H1 (cell line): ENCODE data around the gene TPPP3. TPM values are rescaled to one million over a fixed set of nuclear protein-coding genes. Genes with fewer than 3 reads are reported as not detected.

Experiments used
- CTCF ChIA-PET: fragments of 300-600 bp; sonication (Branson Sonifier 250); formaldehyde crosslinking; loops from one replicate; lab custom pipeline; 2021; ENCODE audit not compliant: partially characterized antibody; lab: Charles Lee
- POLR2A ChIA-PET: fragments of 300-600 bp; sonication (Branson Sonifier 250); formaldehyde crosslinking; loops from one replicate; lab custom pipeline; 2021; ENCODE audit warnings: inconsistent platforms; ENCODE audit not compliant: partially characterized antibody; lab: Charles Lee
- DNase-seq, 2 experiments: peaks; one replicate each; pipeline versions ENCODE4 v3.0.0 to v3.0.0-alpha.2; 2010 to 2022; ENCODE audit warnings: low spot score in 2 of 2, low read depth in 1 of 2, mixed read lengths in 1 of 2
- FAIRE-seq: peaks from 2 replicates; lab custom pipeline; 2011; peaks lifted over from hg19 to GRCh38; lab: Jason Lieb, UNC
- H2AFZ ChIP-seq: 2 replicates; pipeline ENCODE4 v1.8.1; 2012; ENCODE audit warnings: low read length, inconsistent platforms
- H2AK5ac ChIP-seq: 2 replicates; pipeline ENCODE4 v1.6.1; 2013; ENCODE audit warnings: low read depth, low read length
- H2BK120ac ChIP-seq: replicated peaks from 2 replicates; pipeline ENCODE3; 2013; ENCODE audit warnings: low read depth, low read length, inconsistent platforms
- H2BK12ac ChIP-seq: 2 replicates; pipeline ENCODE4 v1.6.1; 2013; ENCODE audit warnings: low read depth, low read length
- H2BK15ac ChIP-seq: 2 replicates; pipeline ENCODE4 v1.6.1; 2013; ENCODE audit warnings: low read length
- H2BK20ac ChIP-seq: 2 replicates; pipeline ENCODE4 v1.6.1; 2013; ENCODE audit warnings: low read length
- H2BK5ac ChIP-seq: 2 replicates; pipeline ENCODE4 v1.6.1; 2013; ENCODE audit warnings: low read depth, low read length
- H3K14ac ChIP-seq: 2 replicates; pipeline ENCODE4 v1.6.1; 2013; ENCODE audit warnings: inconsistent platforms; ENCODE audit not compliant: insufficient read length
- H3K18ac ChIP-seq: 2 replicates; pipeline ENCODE4 v1.6.1; 2013; ENCODE audit warnings: low read length; ENCODE audit errors: extremely low read depth
- H3K23ac ChIP-seq: 2 replicates; pipeline ENCODE4 v1.6.1; 2013; ENCODE audit warnings: inconsistent platforms; ENCODE audit not compliant: insufficient read length
- H3K23me2 ChIP-seq: 2 replicates; pipeline ENCODE4 v1.6.1; 2013; ENCODE audit warnings: low read depth, low read length
- H3K27ac ChIP-seq: 2 replicates; pipeline ENCODE4 v1.6.1; 2011; ENCODE audit warnings: low read depth, low read length, inconsistent platforms
- H3K27me3 ChIP-seq, 4 experiments: replicated peaks in 1 of 4; 1 replicate in 1 of 4; 2 replicates in 3 of 4; pipeline versions ENCODE4 v1.6.1 to v1.8.1; 2011 to 2013; ENCODE audit warnings: low read length in 3 of 4, mild to moderate bottlenecking in 3 of 4, inconsistent platforms in 2 of 4, mixed read lengths in 2 of 4, moderate library complexity in 1 of 4; ENCODE audit not compliant: control insufficient read depth in 3 of 4, insufficient read depth in 3 of 4; ENCODE audit errors: extremely low read depth in 1 of 4
- H3K36me3 ChIP-seq, 4 experiments: 2 replicates each; pipeline versions ENCODE4 v1.6.1 to v1.8.1; 2011 to 2013; ENCODE audit warnings: mild to moderate bottlenecking in 4 of 4, low read length in 3 of 4, moderate library complexity in 2 of 4, control low read depth in 1 of 4, inconsistent platforms in 1 of 4; ENCODE audit not compliant: insufficient read depth in 4 of 4, control insufficient read depth in 2 of 4
- H3K4ac ChIP-seq: replicated peaks from 2 replicates; pipeline ENCODE3; 2013; ENCODE audit warnings: low read length, low read depth, mixed read lengths, inconsistent platforms; ENCODE audit not compliant: insufficient read length
- H3K4me1 ChIP-seq, 4 experiments: replicated peaks in 1 of 4; 1 replicate in 1 of 4; 2 replicates in 3 of 4; pipeline versions ENCODE4 v1.6.1 to v1.8.1; 2011 to 2013; ENCODE audit warnings: low read length in 3 of 4, inconsistent platforms in 2 of 4, mixed read lengths in 1 of 4; ENCODE audit not compliant: insufficient read depth in 4 of 4, control insufficient read depth in 3 of 4
- H3K4me2 ChIP-seq, 2 experiments: 2 replicates each; pipeline versions ENCODE4 v1.6.1 to v1.8.1; 2011 to 2013; ENCODE audit warnings: low read depth in 2 of 2, low read length in 2 of 2, control low read depth in 1 of 2, inconsistent platforms in 1 of 2, mild to moderate bottlenecking in 1 of 2; ENCODE audit not compliant: insufficient read depth in 1 of 2
- H3K4me3 ChIP-seq, 4 experiments: fragments of 200-600, 300-600 bp in 1 of 4; sonication (generic), shearing (Covaris generic), sonication (Bioruptor Twin) in 1 of 4; 2 replicates each; pipeline versions ENCODE4 v1.5.1 to v1.8.1; 2011 to 2016; ENCODE audit warnings: low read length in 4 of 4, low read depth in 3 of 4, control low read depth in 2 of 4, inconsistent platforms in 2 of 4, mild to moderate bottlenecking in 2 of 4, mixed read lengths in 1 of 4, moderate library complexity in 1 of 4; ENCODE audit not compliant: insufficient read depth in 2 of 4; ENCODE audit errors: extremely low read depth in 1 of 4
- H3K56ac ChIP-seq: replicated peaks from 2 replicates; pipeline ENCODE3; 2013; ENCODE audit warnings: low read depth, mild to moderate bottlenecking, mixed read lengths, low read length, inconsistent platforms; ENCODE audit not compliant: insufficient read length
- H3K79me1 ChIP-seq: 2 replicates; pipeline ENCODE4 v1.6.1; 2013; ENCODE audit warnings: low read depth, low read length, control low read depth
- H3K79me2 ChIP-seq, 2 experiments: 2 replicates each; pipeline versions ENCODE4 v1.6.1 to v1.8.1; 2012 to 2013; ENCODE audit warnings: low read length in 2 of 2, mild to moderate bottlenecking in 2 of 2, inconsistent platforms in 1 of 2; ENCODE audit not compliant: insufficient read depth in 2 of 2, control insufficient read depth in 1 of 2
- H3K9ac ChIP-seq, 4 experiments: replicated peaks in 1 of 4; 1 replicate in 1 of 4; 2 replicates in 3 of 4; pipeline versions ENCODE4 v1.6.1 to v1.8.1; 2011 to 2013; ENCODE audit warnings: low read depth in 3 of 4, low read length in 3 of 4, control low read depth in 2 of 4, mild to moderate bottlenecking in 2 of 4, moderate library complexity in 2 of 4, inconsistent platforms in 1 of 4; ENCODE audit errors: extremely low read depth in 1 of 4
- H3K9me3 ChIP-seq, 2 experiments: 2 replicates each; pipeline versions ENCODE4 v1.6.1 to v1.8.1; 2012 to 2013; ENCODE audit warnings: mild to moderate bottlenecking in 2 of 2, moderate library complexity in 2 of 2, control low read depth in 1 of 2, inconsistent platforms in 1 of 2, low read depth in 1 of 2, low read length in 1 of 2, mixed read lengths in 1 of 2; ENCODE audit not compliant: insufficient read depth in 2 of 2
- H4K20me1 ChIP-seq, 2 experiments: replicated peaks in 1 of 2; 2 replicates each; pipeline versions ENCODE3 to v1.8.1; 2011 to 2013; ENCODE audit warnings: inconsistent platforms in 2 of 2, low read length in 2 of 2, mild to moderate bottlenecking in 1 of 2; ENCODE audit not compliant: insufficient read depth in 2 of 2, control insufficient read depth in 1 of 2
- H4K5ac ChIP-seq: 2 replicates; pipeline ENCODE4 v1.6.1; 2013; ENCODE audit warnings: low read length, low read depth, mixed read lengths, inconsistent platforms; ENCODE audit not compliant: insufficient read length
- H4K8ac ChIP-seq: 2 replicates; pipeline ENCODE4 v1.8.0; 2013; ENCODE audit warnings: mild to moderate bottlenecking, moderate library complexity, low read length, inconsistent platforms; ENCODE audit not compliant: insufficient read depth; ENCODE audit errors: extremely low read depth
- H4K91ac ChIP-seq: replicated peaks from 2 replicates; pipeline ENCODE3; 2013; ENCODE audit warnings: low read length, mixed read lengths, inconsistent platforms; ENCODE audit not compliant: insufficient read length
- HDAC2 ChIP-seq, 2 experiments: fragments of 300-600 bp in 1 of 2; sonication (generic) in 1 of 2; IDR thresholded peaks; 2 replicates each; pipeline ENCODE4 v1.6.1; 2011 to 2012; ENCODE audit warnings: low read depth in 2 of 2, low read length in 2 of 2, mild to moderate bottlenecking in 2 of 2, moderate library complexity in 2 of 2, borderline replicate concordance in 1 of 2, inconsistent platforms in 1 of 2
- POLR2AphosphoS5 ChIP-seq: IDR thresholded peaks from 2 replicates; pipeline ENCODE4 v1.6.1; 2011; ENCODE audit warnings: low read depth, low read length
- WGBS, 2 experiments: shearing (Covaris generic) in 1 of 2; methylation state at CpG; one replicate each; pipeline versions ENCODE4 v1.1.6 to v1.1.7; 2013 to 2015; ENCODE audit warnings: low lambda C conversion rate in 2 of 2, mixed read lengths in 2 of 2, inconsistent platforms in 1 of 2, low coverage in 1 of 2, missing lambda C conversion rate in 1 of 2; ENCODE audit not compliant: insufficient replicate concordance in 2 of 2, insufficient coverage in 1 of 2, insufficient read length in 1 of 2; ENCODE audit errors: extremely low coverage in 1 of 2, missing lambda C conversion rate in 1 of 2; 5-methylcytosine and 5-hydroxymethylcytosine counted together
- polyA plus RNA-seq, 7 experiments: library from polyadenylated mRNA; depleted of rRNA in 3 of 7; stranded (reverse) in 5 of 7; unstranded in 2 of 7; fragments of >200 nt in 5 of 7; fragments of 200-250 nt in 2 of 7; gene quantifications; 1 replicate in 5 of 7; 2 replicates in 1 of 7; 4 replicates in 1 of 7; pipeline versions ENCODE4 v1.2.1 to v1.2.3, GENCODE V29; 2011 to 2013; ENCODE audit warnings: missing spikeins in 2 of 7, mixed read lengths in 2 of 7
- total RNA-seq: library from RNA; stranded (reverse); fragmentation: NEBNext Ultra II Directional; extraction: Animal tissue kit (Norgen Biotek cat#: 25700); gene quantifications from 2 replicates; pipeline ENCODE4 v1.2.1, GENCODE V29; 2021
- TF ChIP-seq, protein P1 (sequence below), 3 experiments: IDR thresholded peaks; 1 replicate in 2 of 3; 2 replicates in 1 of 3; pipeline versions ENCODE4 v1.5.1 to v1.6.1; 2011; ENCODE audit warnings: low read length in 3 of 3, mild to moderate bottlenecking in 3 of 3, inconsistent platforms in 2 of 3, low read depth in 1 of 3, moderate library complexity in 1 of 3; ENCODE audit not compliant: insufficient read depth in 1 of 3; ENCODE audit errors: control extremely low read depth in 1 of 3

Gene TPPP3
- total and polyA plus RNA-seq, 2 of the 8 experiments (the other 6 are each of a cell fraction or from before 2014, with no cell fraction given): 0.77 to 1.0 TPM

DNA sequence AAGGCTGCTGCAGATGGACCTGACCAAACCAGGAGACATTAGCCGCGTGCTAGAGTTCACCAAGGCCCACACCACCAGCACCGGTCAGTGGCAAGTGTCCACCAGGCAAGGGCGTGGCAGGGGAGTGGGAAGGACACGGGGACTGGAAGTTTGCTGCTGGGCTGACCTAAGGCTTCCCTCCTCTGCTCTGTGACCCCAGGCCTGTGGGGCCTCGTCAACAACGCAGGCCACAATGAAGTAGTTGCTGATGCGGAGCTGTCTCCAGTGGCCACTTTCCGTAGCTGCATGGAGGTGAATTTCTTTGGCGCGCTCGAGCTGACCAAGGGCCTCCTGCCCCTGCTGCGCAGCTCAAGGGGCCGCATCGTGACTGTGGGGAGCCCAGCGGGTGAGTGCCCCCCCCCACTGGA, 42.5 kb upstream of the TPPP3 start:
- ChIA-PET POLR2A (interaction anchor here (1.0 to 7.3 kb wide), 4 partner anchors 8 to 126 kb away, joined by 3 to 67 read pairs (median 4); no protein-coding TSS in a partner anchor), CTCF (interaction anchor here (0.9 to 28.4 kb wide), 5 partner anchors 9 to 109 kb away, joined by 3 to 683 read pairs (median 3); partner anchors contain the start of genes KCTD19 and LRRC36)
- Histone ChIP-seq H3K4me3 (no peak overlapping the region), H4K20me1 (peaks cover 0 to 8% of the 10 kb centered on the region in 2 experiments), H3K14ac (no peak overlapping the region), H2AK5ac (no peak overlapping the region), H3K27me3 (no peaks in the 10 kb centered on the region; a peak in 1 of 7 replicates), H3K9ac (0 out of 7 replicates have a peak overlapping the region, but pooled peaks of 1 of the 4 experiments have one; percentile 1), H3K56ac (no peak overlapping the region), H3K18ac (no peak overlapping the region), H3K79me2 (no peaks in the 10 kb centered on the region; a peak in 1 of 4 replicates), H3K4me1 (peaks cover 0 to 17% (median 14%) of the 10 kb centered on the region in 4 experiments; a peak in 6 of 7 replicates), H3K9me3 (no peaks in the 10 kb centered on the region), H4K5ac (no peak overlapping the region), H3K79me1 (peaks cover 4% of the 10 kb centered on the region; the same call in 1 of the 2 replicates), H3K4me2 (no peak overlapping the region), H2BK20ac (no peak overlapping the region), H2BK15ac (peak overlapping the region; percentile 90; the same call in 1 of the 2 replicates), H4K91ac (no peak overlapping the region), H3K23ac (no peak overlapping the region), H2BK5ac (no peak overlapping the region; the same call in 1 of the 2 replicates), H2BK120ac (no peak overlapping the region), H2AFZ (no peak overlapping the region), H4K8ac (no peak overlapping the region), H2BK12ac (no peak overlapping the region), H3K36me3 (peaks cover 7 to 18% (median 9%) of the 10 kb centered on the region in 4 experiments; a peak in 7 of 8 replicates), H3K27ac (no peak overlapping the region), H3K4ac (no peak overlapping the region), H3K23me2 (peaks cover 8% of the 10 kb centered on the region; the same call in 1 of the 2 replicates)
- TF ChIP-seq, protein P1, sequence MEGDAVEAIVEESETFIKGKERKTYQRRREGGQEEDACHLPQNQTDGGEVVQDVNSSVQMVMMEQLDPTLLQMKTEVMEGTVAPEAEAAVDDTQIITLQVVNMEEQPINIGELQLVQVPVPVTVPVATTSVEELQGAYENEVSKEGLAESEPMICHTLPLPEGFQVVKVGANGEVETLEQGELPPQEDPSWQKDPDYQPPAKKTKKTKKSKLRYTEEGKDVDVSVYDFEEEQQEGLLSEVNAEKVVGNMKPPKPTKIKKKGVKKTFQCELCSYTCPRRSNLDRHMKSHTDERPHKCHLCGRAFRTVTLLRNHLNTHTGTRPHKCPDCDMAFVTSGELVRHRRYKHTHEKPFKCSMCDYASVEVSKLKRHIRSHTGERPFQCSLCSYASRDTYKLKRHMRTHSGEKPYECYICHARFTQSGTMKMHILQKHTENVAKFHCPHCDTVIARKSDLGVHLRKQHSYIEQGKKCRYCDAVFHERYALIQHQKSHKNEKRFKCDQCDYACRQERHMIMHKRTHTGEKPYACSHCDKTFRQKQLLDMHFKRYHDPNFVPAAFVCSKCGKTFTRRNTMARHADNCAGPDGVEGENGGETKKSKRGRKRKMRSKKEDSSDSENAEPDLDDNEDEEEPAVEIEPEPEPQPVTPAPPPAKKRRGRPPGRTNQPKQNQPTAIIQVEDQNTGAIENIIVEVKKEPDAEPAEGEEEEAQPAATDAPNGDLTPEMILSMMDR (IDR thresholded peaks at IDR 0.05; ENCODE audit: control extremely low read depth in 1 of 3, insufficient read depth in 1 of 3, low read depth in 1 of 3, low read length in 3 of 3): peak in 2 of 3 experiments; percentile 26 to 34; a peak in 3 of 4 replicates
- 0 out of 2 replicates have a peak, but pooled peaks have one; percentile 18 for TF ChIP-seq POLR2AphosphoS5
- TF ChIP-seq HDAC2 (IDR thresholded peaks at IDR 0.05; ENCODE audit: borderline replicate concordance in 1 of 2, low read depth in 2 of 2, low read length in 2 of 2): no peak
- FAIRE-seq (no peak), DNase-seq (no peak)
- 92% methylated on average over 13 of the region's 16 CpGs; no CpG with 5 or more reads in 1 of the 2 experiments for WGBS, 2 experiments
